SK-N-MC (cell line): ENCODE results near the gene MPHOSPH9.
"Not testable (repeated sequence)": the region's sequence is repeated elsewhere in the genome, so short reads cannot be mapped to it uniquely, and the experiment has no call there.

ENCODE experiments used
- DNase-seq: peaks from one replicate; pipeline ENCODE4 v3.0.0-alpha.2; 2011; ENCODE audit warnings: low read depth, low spot score
- H3K27ac ChIP-seq: fragments of 200-600 bp; sonication (generic); 2 replicates; pipeline ENCODE4 v1.5.1; 2016; ENCODE audit warnings: mixed run types
- H3K36me3 ChIP-seq: fragments of 200-600 bp; sonication (generic); 2 replicates; pipeline ENCODE4 v1.6.1; 2017; ENCODE audit warnings: antibody characterized with exemption, low read length, mixed read lengths; ENCODE audit not compliant: insufficient read depth
- H3K4me3 ChIP-seq: fragments of 200-600 bp; sonication (generic); 2 replicates; pipeline ENCODE4 v1.5.1; 2016
- H3K9ac ChIP-seq: fragments of 200-600 bp; sonication (generic); 2 replicates; pipeline ENCODE4 v1.8.0; 2017; ENCODE audit warnings: mixed run types, mixed read lengths; ENCODE audit not compliant: insufficient read length
- H3K9me3 ChIP-seq: fragments of 200-600 bp; sonication (generic); 2 replicates; pipeline ENCODE4 v1.6.1; 2017; ENCODE audit warnings: low read depth, mild to moderate bottlenecking, antibody characterized with exemption, low read length, moderate library complexity, mixed read lengths
- EZH2 ChIP-seq: fragments of 200-600 bp; sonication (generic); IDR thresholded peaks from one replicate; pipeline ENCODE4 v1.6.1; 2017; ENCODE audit warnings: antibody characterized with exemption
- FOXP2 ChIP-seq: optimal IDR thresholded peaks from 2 replicates; pipeline ENCODE3; 2011; ENCODE audit warnings: mild to moderate bottlenecking, moderate library complexity; ENCODE audit not compliant: insufficient read depth; ENCODE audit errors: extremely low read length, control extremely low read depth
- POLR2AphosphoS5 ChIP-seq: IDR thresholded peaks from 2 replicates; pipeline ENCODE4 v1.6.1; 2012; ENCODE audit warnings: mild to moderate bottlenecking, low read depth, low read length, borderline replicate concordance

Gene MPHOSPH9

GRCh38 chr12:123250471-123251383 lies 17.8 kb upstream of the MPHOSPH9 start:
- Histone ChIP-seq H3K4me3 (no peak overlapping the region), H3K27ac (peak overlapping the region; percentile 77), H3K9ac (peak overlapping the region; percentile 32), H3K36me3 (peaks cover 32% of the 10 kb centered on the region), H3K9me3 (no peaks in the 10 kb centered on the region)
- DNase-seq, result no peak
- no peak for TF ChIP-seq FOXP2
- TF ChIP-seq POLR2AphosphoS5, result no peak
- TF ChIP-seq EZH2, result no peak

- peaks cover 21% of the 10 kb centered on the region for H3K36me3 ChIP-seq
- H3K27ac ChIP-seq, H3K9ac ChIP-seq, DNase-seq, H3K4me3 ChIP-seq, H3K9me3 ChIP-seq: not testable (repeated sequence)
Measured at GRCh38 chr12:123248996-123249741, 16.2 kb upstream of the MPHOSPH9 start.

GRCh38 chr12:123248129-123248528 lies 15.2 kb upstream of the MPHOSPH9 start:
- H3K36me3 ChIP-seq, result peaks cover 11% of the 10 kb centered on the region; the same call in 1 of the 2 replicates

GRCh38 chr12:123245678-123246077 lies 12.7 kb upstream of the MPHOSPH9 start:
- Histone ChIP-seq H3K4me3 (no peak overlapping the region), H3K27ac (no peak overlapping the region), H3K9me3 (no peaks in the 10 kb centered on the region), H3K36me3 (peaks cover 15% of the 10 kb centered on the region; the same call in 1 of the 2 replicates), H3K9ac (no peak overlapping the region)
- TF ChIP-seq FOXP2, result no peak
- DNase-seq, result no peak

More at GRCh38 chr12:123248129-123248528, 15.2 kb upstream of the MPHOSPH9 start:
- H3K9me3 ChIP-seq, H3K4me3 ChIP-seq, H3K9ac ChIP-seq, H3K27ac ChIP-seq, DNase-seq: not testable (repeated sequence)

GRCh38 chr12:123243671-123244262 lies 10.8 kb upstream of the MPHOSPH9 start:
- H3K27ac ChIP-seq, result no peak overlapping the region
- H3K9ac ChIP-seq, result no peak overlapping the region
- no peak for DNase-seq
- no peaks in the 10 kb centered on the region for H3K9me3 ChIP-seq
- H3K4me3 ChIP-seq, result no peak overlapping the region
- H3K36me3 ChIP-seq, result peaks cover 12% of the 10 kb centered on the region; the same call in 1 of the 2 replicates
- TF ChIP-seq POLR2AphosphoS5 (no peak), FOXP2 (no peak), EZH2 (no peak)

GRCh38 chr12:123242116-123242904 lies 9.4 kb upstream of the MPHOSPH9 start:
- Histone ChIP-seq H3K9me3 (no peaks in the 10 kb centered on the region), H3K36me3 (peaks cover 4% of the 10 kb centered on the region; the same call in 1 of the 2 replicates), H3K4me3 (no peak overlapping the region), H3K9ac (no peak overlapping the region), H3K27ac (peak overlapping the region; percentile 58)
- TF ChIP-seq EZH2 (no peak), POLR2AphosphoS5 (no peak), FOXP2 (no peak)
- no peak for DNase-seq

- H3K4me3 ChIP-seq, result no peak overlapping the region
- H3K36me3 ChIP-seq, result peaks cover 8% of the 10 kb centered on the region; the same call in 1 of the 2 replicates
- H3K27ac ChIP-seq, result no peak overlapping the region
- no peak for TF ChIP-seq EZH2
- TF ChIP-seq FOXP2, result no peak
- no peak for TF ChIP-seq POLR2AphosphoS5
- no peaks in the 10 kb centered on the region for H3K9me3 ChIP-seq
- DNase-seq, result no peak
- no peak overlapping the region for H3K9ac ChIP-seq
Measured at GRCh38 chr12:123238961-123239360, 6.0 kb upstream of the MPHOSPH9 start.

GRCh38 chr12:123238330-123238682 lies 5.4 kb upstream of the MPHOSPH9 start:
- no peaks in the 10 kb centered on the region for H3K9me3 ChIP-seq
- no peak overlapping the region for H3K9ac ChIP-seq
- H3K27ac ChIP-seq, result no peak overlapping the region
- H3K36me3 ChIP-seq, result peaks cover 8% of the 10 kb centered on the region; the same call in 1 of the 2 replicates
- H3K4me3 ChIP-seq, result no peak overlapping the region
- no peak for DNase-seq
- no peak for TF ChIP-seq EZH2
- no peak for TF ChIP-seq FOXP2
- TF ChIP-seq POLR2AphosphoS5, result no peak; the same call in 1 of the 2 replicates
